ENCODE data around the gene ZNF282. TPM values are rescaled to one million over a fixed set of nuclear protein-coding genes. Genes with fewer than 3 reads are reported as not detected.
"Not testable (repeated sequence)": the region's sequence is repeated elsewhere in the genome, so short reads cannot be mapped to it uniquely, and the experiment has no call there.

ZNF282 gene
- total RNA-seq, 1 experiment from 2014 or later, result 21.0 TPM

DNA sequence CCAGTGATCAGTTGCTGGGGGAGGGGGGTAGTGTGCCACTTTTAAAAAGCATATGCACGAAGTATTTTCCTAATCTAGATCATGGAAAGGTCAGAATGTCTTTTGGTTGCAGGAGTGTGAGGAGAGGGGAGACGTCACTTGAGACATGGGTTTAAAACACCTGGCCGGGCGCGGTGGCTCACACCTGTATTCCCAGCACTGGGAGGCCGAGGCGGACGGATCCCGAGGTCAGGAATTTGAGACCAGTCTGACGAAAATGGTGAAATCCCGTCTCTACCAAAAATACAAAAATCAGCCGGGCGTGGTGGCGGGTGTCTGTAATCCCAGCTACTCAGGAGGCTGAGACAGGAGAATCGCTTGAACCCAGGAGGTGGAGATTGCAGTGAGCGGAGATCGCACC lies 31.0 kb downstream of the ZNF282 start:
- H3K27ac ChIP-seq; H3K9me3 ChIP-seq (replicated peaks); DNase-seq; H3K27me3 ChIP-seq; H3K4me1 ChIP-seq; H3K4me3 ChIP-seq: not testable (repeated sequence)
- peaks cover 33% of the 10 kb centered on the region for H3K36me3 ChIP-seq

DNA sequence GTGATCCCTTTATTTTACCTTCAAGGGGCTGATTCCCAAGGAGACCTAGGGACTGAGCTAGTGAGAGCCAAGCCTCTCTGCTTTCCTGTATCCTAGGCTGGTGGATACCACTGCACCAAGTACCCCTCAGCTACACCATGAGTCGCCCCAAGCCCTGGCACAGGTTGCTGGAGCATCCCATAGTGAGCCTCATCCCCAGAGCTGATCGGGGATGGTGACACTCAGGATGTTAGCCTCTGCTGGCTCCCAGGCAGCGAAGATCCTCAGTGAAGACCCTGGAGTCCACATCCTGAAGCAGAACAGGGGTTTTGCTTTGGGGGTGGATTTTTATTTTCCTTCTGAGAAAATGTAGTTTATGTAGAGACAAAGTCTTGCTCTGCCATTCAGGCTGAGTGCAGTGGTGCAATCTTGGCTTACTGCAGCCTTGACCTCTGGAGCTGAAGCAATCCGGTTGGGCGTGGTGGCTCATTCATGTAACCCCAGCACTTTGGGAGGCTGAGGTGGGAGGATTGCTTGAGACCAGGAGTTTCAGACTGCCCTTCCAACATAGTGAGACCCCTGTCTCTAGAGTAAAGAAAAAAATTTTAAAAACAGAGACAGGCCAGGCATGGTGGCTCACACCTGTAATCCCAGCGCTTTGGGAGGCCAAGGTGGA lies 31.6 kb downstream of the ZNF282 start:
- Histone ChIP-seq H3K4me1 (no peaks in the 10 kb centered on the region), H3K9me3 (replicated peaks) (no peaks in the 10 kb centered on the region), H3K4me3 (no peak overlapping the region), H3K27me3 (no peaks in the 10 kb centered on the region), H3K27ac (no peak overlapping the region), H3K36me3 (peaks cover 29% of the 10 kb centered on the region)
- no peak for DNase-seq

DNA sequence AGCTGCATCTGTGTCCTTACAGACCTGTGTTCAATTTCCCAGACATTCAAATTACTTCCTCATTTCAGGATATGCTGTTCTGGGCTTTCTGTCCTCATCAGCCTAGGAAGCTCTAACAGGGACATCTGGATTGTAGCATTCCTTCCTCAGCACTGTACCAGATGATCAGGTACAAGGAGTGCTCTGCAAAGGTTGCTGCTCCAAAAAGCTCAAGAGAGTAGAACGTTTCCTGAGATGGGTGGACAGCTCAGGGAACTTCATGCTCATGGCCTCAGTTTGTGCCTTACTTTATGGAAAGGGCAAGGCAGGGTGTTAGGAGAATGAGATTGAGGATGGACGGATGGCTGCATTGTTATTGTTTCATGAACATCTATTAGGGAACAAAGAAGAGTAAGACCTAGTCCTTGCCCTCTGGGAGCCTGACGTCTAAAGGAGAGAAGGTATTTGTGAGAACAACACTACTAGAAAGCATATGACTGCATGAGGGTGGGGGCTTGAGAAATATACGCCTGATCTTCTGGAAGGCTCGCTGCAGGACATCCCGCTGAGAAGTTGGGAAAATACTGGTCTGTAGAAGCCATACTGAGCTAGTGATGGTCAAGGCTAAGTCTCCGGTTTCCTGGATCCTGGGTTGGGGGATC lies 33.6 kb downstream of the ZNF282 start:
- no peak overlapping the region for H3K4me3 ChIP-seq
- no peak overlapping the region for H3K27ac ChIP-seq
- H3K27me3 ChIP-seq, result peaks cover 4% of the 10 kb centered on the region; the same call in 1 of the 2 replicates
- H3K9me3 ChIP-seq (replicated peaks), result no peaks in the 10 kb centered on the region
- peaks cover 14% of the 10 kb centered on the region for H3K36me3 ChIP-seq
- DNase-seq, result peak in 1 of 2 experiments; percentile 11
- peaks cover 6% of the 10 kb centered on the region; the same call in 1 of the 2 replicates for H3K4me1 ChIP-seq

DNA sequence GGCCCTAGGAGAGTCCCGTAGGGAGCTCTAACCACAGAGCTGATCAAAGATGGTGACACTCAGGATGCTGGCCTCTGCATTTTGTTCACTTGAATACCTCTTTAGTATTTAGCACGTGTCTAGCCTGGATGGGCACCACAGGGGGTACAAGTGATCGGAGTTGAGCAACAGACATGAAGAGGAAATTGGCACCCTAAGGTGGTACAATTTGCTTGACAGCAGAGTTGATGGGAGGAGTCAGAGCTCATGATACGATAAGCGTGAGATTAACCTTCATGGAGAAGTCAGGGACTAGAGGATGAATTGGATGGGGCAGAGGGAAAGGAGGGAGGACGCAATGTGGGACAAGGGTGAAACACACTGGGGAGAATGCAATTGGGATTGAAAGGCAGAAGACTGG lies 34.2 kb downstream of the ZNF282 start:
- Histone ChIP-seq H3K27ac (no peak overlapping the region), H3K9me3 (replicated peaks) (no peaks in the 10 kb centered on the region), H3K36me3 (peaks cover 10% of the 10 kb centered on the region), H3K4me3 (no peak overlapping the region), H3K27me3 (peaks cover 4% of the 10 kb centered on the region; the same call in 1 of the 2 replicates), H3K4me1 (peaks cover 6% of the 10 kb centered on the region; the same call in 1 of the 2 replicates)
- DNase-seq, result peak in 1 of 2 experiments; percentile 17

DNA sequence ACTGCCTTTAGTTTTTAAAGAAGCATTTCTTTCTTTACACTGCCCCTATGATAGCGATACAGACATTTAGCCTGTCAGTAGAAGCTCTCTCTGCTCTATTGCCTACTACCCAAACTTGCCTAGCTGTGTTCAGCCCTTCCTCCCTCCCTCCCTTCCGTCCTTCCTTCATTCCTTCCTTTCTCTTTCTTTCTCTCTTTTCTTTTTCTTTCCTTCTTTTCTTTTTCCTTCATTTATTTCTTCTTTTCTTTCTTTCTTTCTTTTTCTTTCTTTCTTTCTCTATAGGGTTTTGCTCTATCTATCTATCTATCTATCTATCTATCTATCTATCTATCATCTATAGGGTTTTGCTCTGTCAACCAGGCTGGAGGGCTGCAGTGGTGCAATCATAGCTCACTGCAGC lies 37.0 kb downstream of the ZNF282 start:
- H3K36me3 ChIP-seq, result no peaks in the 10 kb centered on the region
- H3K4me3 ChIP-seq, result no peak overlapping the region
- no peaks in the 10 kb centered on the region for H3K9me3 ChIP-seq (replicated peaks)
- H3K27ac ChIP-seq, result no peak overlapping the region
- H3K4me1 ChIP-seq, result peaks cover 6% of the 10 kb centered on the region; the same call in 1 of the 2 replicates
- DNase-seq, result no peak
- peaks cover 4% of the 10 kb centered on the region; the same call in 1 of the 2 replicates for H3K27me3 ChIP-seq

- peak; percentile 21 to 44 for DNase-seq
- peak overlapping the region; percentile 14; the same call in 1 of the 2 replicates for H3K27ac ChIP-seq
- H3K36me3 ChIP-seq; H3K4me3 ChIP-seq; H3K4me1 ChIP-seq; H3K9me3 ChIP-seq (replicated peaks); H3K27me3 ChIP-seq: not testable (repeated sequence)
Measured at GRCh38 chr7:149233655-149234204, 38.4 kb downstream of the ZNF282 start.

DNA sequence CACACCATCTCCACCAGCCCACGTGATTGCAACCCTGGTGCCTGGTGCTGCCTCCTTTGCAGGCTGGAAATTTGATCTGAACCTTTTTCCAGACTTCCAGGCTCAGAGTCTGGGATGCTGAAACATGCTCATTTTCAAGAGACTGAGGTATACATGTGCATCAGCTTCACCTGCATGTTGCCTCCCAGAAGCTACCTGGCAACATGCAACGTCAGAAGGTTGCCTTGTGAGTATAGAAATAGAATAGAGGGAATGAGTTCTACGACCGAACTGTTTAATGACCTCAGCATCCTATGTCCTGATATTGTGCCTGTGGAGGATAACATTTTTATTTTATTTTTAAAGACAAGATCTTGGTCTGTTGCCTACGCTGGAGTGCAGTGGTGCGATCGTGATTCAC lies 42.2 kb downstream of the ZNF282 start:
- H3K27ac ChIP-seq, result no peak overlapping the region
- no peaks in the 10 kb centered on the region for H3K9me3 ChIP-seq (replicated peaks)
- H3K4me1 ChIP-seq, result peaks cover 8% of the 10 kb centered on the region
- no peak overlapping the region for H3K4me3 ChIP-seq
- H3K27me3 ChIP-seq, result peaks cover under 1% of the 10 kb centered on the region; the same call in 1 of the 2 replicates
- no peak for DNase-seq
- H3K36me3 ChIP-seq, result 0 out of 2 replicates have a peak, but pooled peaks cover 2% of the 10 kb centered on the region

DNA sequence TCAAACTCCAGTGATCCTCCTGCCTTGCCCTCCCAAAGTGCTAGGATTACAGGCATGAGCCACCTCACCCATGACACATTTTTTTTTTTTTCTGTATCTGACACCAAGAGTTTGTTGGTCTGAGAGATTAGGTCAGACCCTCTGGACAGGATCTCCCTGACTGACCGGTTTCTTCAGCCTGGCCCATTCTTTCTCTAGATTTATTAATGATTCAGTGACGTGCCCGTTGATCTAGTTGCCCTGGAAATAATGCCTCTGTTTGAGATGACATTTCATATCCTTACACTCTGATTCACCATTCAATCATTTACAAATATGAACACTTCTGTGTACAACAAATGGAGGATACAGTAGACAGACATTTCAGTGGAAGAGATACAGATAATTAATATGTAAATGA lies 42.7 kb downstream of the ZNF282 start:
- H3K4me1 ChIP-seq, result peaks cover 7% of the 10 kb centered on the region
- no peak for DNase-seq
- H3K4me3 ChIP-seq, result no peak overlapping the region
- H3K9me3 ChIP-seq (replicated peaks), result no peaks in the 10 kb centered on the region
- 0 out of 2 replicates have a peak, but pooled peaks cover 2% of the 10 kb centered on the region for H3K36me3 ChIP-seq
- H3K27me3 ChIP-seq, result no peaks in the 10 kb centered on the region
- H3K27ac ChIP-seq, result no peak overlapping the region

DNA sequence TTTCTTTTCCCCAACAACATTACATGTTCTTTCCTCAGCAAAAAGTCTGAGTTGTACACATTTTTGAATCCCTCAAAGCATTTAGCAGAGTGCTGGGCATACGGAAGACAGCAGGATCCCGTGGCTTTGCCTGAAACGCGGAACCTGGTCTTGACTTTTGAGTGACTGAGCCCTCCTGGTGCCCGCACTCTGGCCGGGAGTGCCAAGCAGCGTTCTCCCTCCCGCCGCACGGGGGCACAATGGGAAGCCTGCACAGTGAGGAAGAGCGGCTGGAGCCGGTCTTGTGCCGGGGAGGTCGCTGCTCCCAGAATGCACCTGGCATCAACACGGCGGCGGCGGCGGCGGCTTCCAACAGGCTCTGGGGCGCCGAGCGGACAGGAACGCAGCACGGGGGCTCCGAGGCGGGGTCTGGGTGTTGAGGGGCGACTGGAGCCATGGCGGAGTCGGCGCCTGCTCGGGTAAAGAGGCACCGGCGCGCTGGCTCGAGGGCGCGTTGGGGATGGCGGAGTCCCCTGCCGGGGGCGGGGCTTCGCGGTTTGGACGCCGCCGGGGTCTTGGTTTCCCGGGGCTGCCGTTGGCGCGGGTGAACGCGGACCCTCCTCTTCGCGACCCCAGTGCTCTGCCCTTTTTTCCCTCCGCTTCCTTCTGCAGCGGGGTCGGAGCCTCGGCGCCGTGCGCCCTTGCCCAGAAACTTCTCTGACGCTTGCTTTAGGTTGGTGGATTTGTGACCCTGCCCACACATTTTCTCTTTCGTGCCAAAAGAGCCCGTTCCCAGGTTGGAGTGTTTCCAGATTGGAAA lies 44.2 kb downstream of the ZNF282 start, which contains the start of gene ZNF212:
ZNF212 (plus strand) TSS at position 307 of the 799 bp plus-strand sequence; CDS start at position 435, 128 bp downstream.
- H3K4me1 ChIP-seq, result peaks cover 2% of the 10 kb centered on the region; the same call in 1 of the 2 replicates
- H3K4me3 ChIP-seq, result peak within 1 kb of the TSS; percentile 99
- H3K36me3 ChIP-seq, result 0 out of 2 replicates have a peak, but pooled peaks cover 2% of the 10 kb centered on the region
- peak; percentile 92 to 95 for DNase-seq
- H3K27me3 ChIP-seq, result no peaks in the 10 kb centered on the region
- H3K9me3 ChIP-seq (replicated peaks), result no peaks in the 10 kb centered on the region
- H3K27ac ChIP-seq, result peak within 1 kb of the TSS; percentile 78

DNA sequence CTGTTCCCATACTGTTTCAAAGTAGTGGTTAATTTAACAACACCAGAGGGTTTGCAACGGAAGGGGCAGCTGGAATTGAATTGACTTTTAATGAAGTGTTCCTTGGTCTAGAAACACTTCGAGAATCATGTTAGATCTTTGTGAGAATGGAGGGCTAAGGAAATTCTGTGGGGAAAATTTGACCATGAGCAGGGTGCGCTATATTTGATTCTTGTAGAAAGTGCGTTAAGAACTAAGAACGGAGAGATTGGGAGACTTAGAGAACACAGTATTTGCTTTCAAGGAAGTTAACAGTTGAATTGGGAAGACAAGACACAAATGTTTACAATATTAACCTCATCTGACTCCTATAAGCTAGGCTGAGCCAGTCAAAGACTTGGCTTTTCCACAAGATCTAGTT lies 45.3 kb downstream of the ZNF282 start:
- H3K4me1 ChIP-seq, result peaks cover 2% of the 10 kb centered on the region; the same call in 1 of the 2 replicates
- 0 out of 2 replicates have a peak, but pooled peaks cover 2% of the 10 kb centered on the region for H3K36me3 ChIP-seq
- H3K27me3 ChIP-seq, result no peaks in the 10 kb centered on the region
- no peaks in the 10 kb centered on the region for H3K9me3 ChIP-seq (replicated peaks)
- DNase-seq, result no peak
- H3K4me3 ChIP-seq, result peak overlapping the region; percentile 99; the same call in 1 of the 2 replicates
- no peak overlapping the region for H3K27ac ChIP-seq

- H3K9me3 ChIP-seq (replicated peaks), result no peaks in the 10 kb centered on the region
- DNase-seq, result no peak
- 0 out of 2 replicates have a peak, but pooled peaks cover 2% of the 10 kb centered on the region for H3K36me3 ChIP-seq
- no peak overlapping the region for H3K27ac ChIP-seq
- no peaks in the 10 kb centered on the region for H3K27me3 ChIP-seq
- H3K4me1 ChIP-seq, result peaks cover 2% of the 10 kb centered on the region; the same call in 1 of the 2 replicates
- H3K4me3 ChIP-seq, result no peak overlapping the region
Measured at GRCh38 chr7:149241696-149242095, 46.4 kb downstream of the ZNF282 start.

DNA sequence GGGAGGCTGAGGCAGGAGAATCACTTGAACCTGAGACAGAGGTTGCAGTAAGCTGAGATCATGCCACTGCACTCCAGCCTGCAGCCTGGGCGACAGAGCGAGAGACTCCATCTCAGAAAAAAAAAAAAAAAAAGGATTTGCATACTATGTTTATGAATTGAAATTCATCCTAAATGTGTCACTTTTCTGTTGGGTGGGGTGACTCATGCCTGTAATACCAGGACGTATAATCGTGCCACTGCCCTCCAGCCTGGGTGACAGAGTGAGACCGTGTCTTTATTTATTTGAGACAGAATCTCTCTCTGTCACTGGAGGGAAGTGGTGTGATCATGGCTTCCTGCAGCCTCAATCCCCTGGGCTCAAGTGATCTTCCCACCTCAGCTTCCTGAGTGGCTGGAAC lies 49.9 kb downstream of the ZNF282 start:
- H3K27ac ChIP-seq, result no peak overlapping the region
- peaks cover 2% of the 10 kb centered on the region; the same call in 1 of the 2 replicates for H3K4me1 ChIP-seq
- DNase-seq, result no peak
- H3K27me3 ChIP-seq, result no peaks in the 10 kb centered on the region
- no peaks in the 10 kb centered on the region for H3K9me3 ChIP-seq (replicated peaks)
- H3K36me3 ChIP-seq, result peaks cover 6% of the 10 kb centered on the region; the same call in 1 of the 2 replicates
- H3K4me3 ChIP-seq, result no peak overlapping the region

GRCh38 chr7:149245744-149246143 lies 50.4 kb downstream of the ZNF282 start:
- no peaks in the 10 kb centered on the region for H3K4me1 ChIP-seq
- H3K27ac ChIP-seq, result no peak overlapping the region
- H3K27me3 ChIP-seq, result no peaks in the 10 kb centered on the region
- H3K36me3 ChIP-seq, result peaks cover 9% of the 10 kb centered on the region
- no peak for DNase-seq
- no peaks in the 10 kb centered on the region for H3K9me3 ChIP-seq (replicated peaks)
- no peak overlapping the region for H3K4me3 ChIP-seq

DNA sequence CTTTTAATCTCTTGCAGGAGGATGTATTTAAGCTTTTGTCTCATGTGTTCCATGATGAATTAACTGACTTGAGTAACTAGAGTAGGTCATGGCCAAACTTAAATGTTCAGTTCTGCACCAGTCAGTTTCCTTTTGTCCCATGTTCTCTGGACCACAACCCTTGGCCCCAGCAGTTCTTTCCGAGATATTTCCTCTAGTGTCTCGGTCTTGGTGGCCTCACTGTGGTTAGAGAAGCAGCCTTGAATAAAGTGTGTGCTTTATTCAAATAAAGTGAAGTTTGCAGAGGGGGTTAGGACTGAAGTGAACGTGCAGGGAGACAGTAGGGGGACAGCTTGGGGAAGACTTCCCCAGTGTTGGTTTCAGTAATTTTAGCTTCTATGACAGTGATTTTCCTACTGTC lies 53.4 kb downstream of the ZNF282 start:
- H3K4me3 ChIP-seq, result no peak overlapping the region
- H3K4me1 ChIP-seq, result peaks cover 15% of the 10 kb centered on the region
- peaks cover 22% of the 10 kb centered on the region for H3K36me3 ChIP-seq
- H3K27me3 ChIP-seq, result no peaks in the 10 kb centered on the region
- no peaks in the 10 kb centered on the region for H3K9me3 ChIP-seq (replicated peaks)
- no peak for DNase-seq
- H3K27ac ChIP-seq, result no peak overlapping the region

Data from SJCRH30 (cell line).